Measurements from ENCODE around the gene ZNF471. TPM values are rescaled to one million over a fixed set of nuclear protein-coding genes. Genes with fewer than 3 reads are reported as not detected.
A peak's percentile ranks its signal among the peaks of the same experiment; 100 is the strongest.

The ZNF471 gene
- total RNA-seq, 1 donor = 1.2 TPM

- Histone ChIP-seq H3K4me3 (ENCODE audit: low read length) (no peak overlapping the region), H3K9me3 (ENCODE audit: low read depth, low read length) (peaks cover 82% of the 10 kb centered on the region), H3K27me3 (ENCODE audit: insufficient read depth, low read length) (no peaks in the 10 kb centered on the region), H3K4me1 (ENCODE audit: insufficient read depth, low read length) (no peaks in the 10 kb centered on the region)
These were observed 39.9 kb downstream of the ZNF471 start for GRCh38 chr19:56547535-56547934.

GRCh38 chr19:56554272-56554869 lies 46.7 kb downstream of the ZNF471 start:
- H3K4me1 ChIP-seq (ENCODE audit: insufficient read depth, low read length) = no peaks in the 10 kb centered on the region
- no peaks in the 10 kb centered on the region for H3K27me3 ChIP-seq (ENCODE audit: insufficient read depth, low read length)
- peaks cover 88% of the 10 kb centered on the region for H3K9me3 ChIP-seq (ENCODE audit: low read depth, low read length)
- H3K4me3 ChIP-seq (ENCODE audit: low read length) = no peak overlapping the region

GRCh38 chr19:56562766-56563165 lies 55.1 kb downstream of the ZNF471 start:
- peaks cover 70% of the 10 kb centered on the region for H3K9me3 ChIP-seq (ENCODE audit: low read depth, low read length)
- H3K27me3 ChIP-seq (ENCODE audit: insufficient read depth, low read length) = no peaks in the 10 kb centered on the region
- H3K4me3 ChIP-seq (ENCODE audit: low read length) = no peak overlapping the region
- H3K4me1 ChIP-seq (ENCODE audit: insufficient read depth, low read length) = peaks cover 2% of the 10 kb centered on the region

- Histone ChIP-seq H3K4me3 (ENCODE audit: low read length) (peak overlapping the region; percentile 93), H3K9me3 (ENCODE audit: low read depth, low read length) (peaks cover 69% of the 10 kb centered on the region), H3K27me3 (ENCODE audit: insufficient read depth, low read length) (no peaks in the 10 kb centered on the region), H3K4me1 (ENCODE audit: insufficient read depth, low read length) (peaks cover 9% of the 10 kb centered on the region)
These were observed 59.2 kb downstream of the ZNF471 start for GRCh38 chr19:56566904-56567273.

GRCh38 chr19:56567274-56568120 lies 59.8 kb downstream of the ZNF471 start, which contains the start of gene ZNF470:
Gene ZNF470 (plus strand): TSS chr19:56567468. CDS start chr19:56570312, 2,844 bp downstream.
- peak within 1 kb of the TSS; percentile 93 for H3K4me3 ChIP-seq (ENCODE audit: low read length)
- peaks cover 9% of the 10 kb centered on the region for H3K4me1 ChIP-seq (ENCODE audit: insufficient read depth, low read length)
- peaks cover 64% of the 10 kb centered on the region for H3K9me3 ChIP-seq (ENCODE audit: low read depth, low read length)
- no peaks in the 10 kb centered on the region for H3K27me3 ChIP-seq (ENCODE audit: insufficient read depth, low read length)

GRCh38 chr19:56572589-56572988 lies 64.9 kb downstream of the ZNF471 start:
- no peak overlapping the region for H3K4me3 ChIP-seq (ENCODE audit: low read length)
- H3K27me3 ChIP-seq (ENCODE audit: insufficient read depth, low read length) = no peaks in the 10 kb centered on the region
- H3K4me1 ChIP-seq (ENCODE audit: insufficient read depth, low read length) = peaks cover 9% of the 10 kb centered on the region
- peaks cover 84% of the 10 kb centered on the region for H3K9me3 ChIP-seq (ENCODE audit: low read depth, low read length)

GRCh38 chr19:56573914-56574313 lies 66.3 kb downstream of the ZNF471 start:
- H3K4me3 ChIP-seq (ENCODE audit: low read length) = no peak overlapping the region
- no peaks in the 10 kb centered on the region for H3K4me1 ChIP-seq (ENCODE audit: insufficient read depth, low read length)
- no peaks in the 10 kb centered on the region for H3K27me3 ChIP-seq (ENCODE audit: insufficient read depth, low read length)
- H3K9me3 ChIP-seq (ENCODE audit: low read depth, low read length) = peaks cover 95% of the 10 kb centered on the region

- H3K4me3 ChIP-seq (ENCODE audit: low read length) = no peak overlapping the region
- no peaks in the 10 kb centered on the region for H3K27me3 ChIP-seq (ENCODE audit: insufficient read depth, low read length)
- H3K4me1 ChIP-seq (ENCODE audit: insufficient read depth, low read length) = no peaks in the 10 kb centered on the region
These were observed 70.3 kb downstream of the ZNF471 start for GRCh38 chr19:56577719-56578602.

More at GRCh38 chr19:56577719-56578602, 70.3 kb downstream of the ZNF471 start:
- H3K9me3 ChIP-seq (ENCODE audit: low read depth, low read length) = peaks cover 100% of the 10 kb centered on the region

Other genes with a start within 250 kb of the ZNF471 start
- gene EDDM13, start 235.1 kb upstream of the ZNF471 start, total RNA-seq = not detected
- gene ZSCAN5A, start 193.0 kb upstream of the ZNF471 start, total RNA-seq = 4.5 TPM
- 1.4 TPM for gene ZNF582, start 114.3 kb upstream of the ZNF471 start, total RNA-seq
- gene ZNF583, start 103.5 kb upstream of the ZNF471 start, total RNA-seq = 1.0 TPM
- 2.9 TPM for gene ZNF667, start 30.5 kb upstream of the ZNF471 start, total RNA-seq
- 1.7 TPM for gene ZFP28, start 31.1 kb downstream of the ZNF471 start, total RNA-seq
- 0.94 TPM for gene ZNF470, start 59.6 kb downstream of the ZNF471 start, total RNA-seq
- gene ZNF71, start 87.4 kb downstream of the ZNF471 start, total RNA-seq = 2.3 TPM
- gene SMIM17, start 135.3 kb downstream of the ZNF471 start, total RNA-seq = not detected
- 0.42 TPM for gene ZNF835, start 163.9 kb downstream of the ZNF471 start, total RNA-seq

Data from mononuclear cell (primary cell).